GM18505 (cell line): Measurements from ENCODE around the gene POSTN.
"Not testable (repeated sequence)": the region's sequence is repeated elsewhere in the genome, so short reads cannot be mapped to it uniquely, and the experiment has no call there.

Experiments
- ATAC-seq: cut with Tn5 transposase; IDR thresholded peaks from one replicate; pipeline ENCODE4 v1.9.1; 2021; ENCODE audit not compliant: unreplicated experiment
- POLR2A ChIP-seq: IDR thresholded peaks from 4 replicates; pipeline ENCODE4 v1.6.1; 2011; ENCODE audit warnings: borderline replicate concordance; ENCODE audit not compliant: insufficient read depth, insufficient read length; ENCODE audit errors: extremely low read depth

The POSTN gene

GRCh38 chr13:37613638-37614037 lies 15.1 kb upstream of the POSTN start:
- no peak for TF ChIP-seq POLR2A
- no peak for ATAC-seq

- TF ChIP-seq POLR2A = no peak
These were observed 14.7 kb upstream of the POSTN start for GRCh38 chr13:37613236-37613635.

GRCh38 chr13:37608750-37609339 lies 10.3 kb upstream of the POSTN start:
- TF ChIP-seq POLR2A = no peak
- ATAC-seq = no peak

More at GRCh38 chr13:37613236-37613635, 14.7 kb upstream of the POSTN start:
- no peak for ATAC-seq

- TF ChIP-seq POLR2A = no peak
- ATAC-seq = no peak
These were observed 4.3 kb upstream of the POSTN start for GRCh38 chr13:37602733-37603381.

- ATAC-seq = no peak
- TF ChIP-seq POLR2A = no peak
These were observed 3.3 kb upstream of the POSTN start for GRCh38 chr13:37601648-37602440.

- no peak for ATAC-seq
- no peak for TF ChIP-seq POLR2A
These were observed 951 bp upstream of the POSTN start for GRCh38 chr13:37599519-37599918.

- no peak for ATAC-seq
- no peak for TF ChIP-seq POLR2A
These were observed 1.0 kb downstream of the POSTN start for GRCh38 chr13:37597477-37598025.

GRCh38 chr13:37596805-37597204 lies 1.8 kb downstream of the POSTN start:
- no peak for TF ChIP-seq POLR2A
- no peak for ATAC-seq

- ATAC-seq = no peak
- no peak for TF ChIP-seq POLR2A
These were observed 3.4 kb downstream of the POSTN start for GRCh38 chr13:37595162-37595561.

- ATAC-seq = no peak
These were observed 4.0 kb downstream of the POSTN start for GRCh38 chr13:37594550-37594949.

GRCh38 chr13:37589381-37589780 lies 9.2 kb downstream of the POSTN start:
- not testable (repeated sequence) for ATAC-seq

More at GRCh38 chr13:37594550-37594949, 4.0 kb downstream of the POSTN start:
- TF ChIP-seq POLR2A = no peak

- no peak for ATAC-seq
- TF ChIP-seq POLR2A = no peak
These were observed 11.3 kb downstream of the POSTN start for GRCh38 chr13:37587236-37587635.

GRCh38 chr13:37586164-37586563 lies 12.4 kb downstream of the POSTN start:
- no peak for TF ChIP-seq POLR2A
- no peak for ATAC-seq

- no peak for ATAC-seq
- TF ChIP-seq POLR2A = no peak
These were observed 13.0 kb downstream of the POSTN start for GRCh38 chr13:37585541-37585940.
